Measurements from ENCODE around the gene PAPSS1.
"Not testable (repeated sequence)": the region's sequence is repeated elsewhere in the genome, so short reads cannot be mapped to it uniquely, and the experiment has no call there.

Gene PAPSS1

DNA sequence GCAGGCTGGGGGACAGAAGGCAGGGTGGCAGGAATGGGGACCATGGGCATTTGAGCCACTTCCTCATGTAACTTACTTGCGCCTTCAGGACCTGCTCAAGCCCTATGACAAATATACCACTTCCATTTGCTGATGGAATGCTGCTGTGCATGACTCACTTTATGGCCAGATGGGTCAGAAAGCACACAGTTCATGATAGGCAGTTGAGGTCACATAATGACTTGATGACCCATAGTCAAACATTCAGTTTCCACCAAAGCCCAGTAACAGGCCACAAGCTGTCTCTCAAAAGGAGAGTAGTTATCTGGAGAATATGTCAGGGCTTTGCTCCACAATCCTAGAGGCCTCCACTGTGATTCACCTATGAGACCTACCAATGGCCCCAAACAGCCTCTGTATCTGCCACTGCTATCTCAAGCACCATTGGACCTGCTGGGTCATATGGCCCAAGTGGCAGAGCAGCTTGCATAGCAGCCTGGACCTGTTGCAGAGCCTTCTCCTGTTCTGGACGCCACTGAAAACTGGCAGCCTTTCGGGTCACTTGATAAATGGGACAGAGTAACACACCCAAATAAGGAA, 5.3 kb upstream of the PAPSS1 start:
- no peak for DNase-seq

DNA sequence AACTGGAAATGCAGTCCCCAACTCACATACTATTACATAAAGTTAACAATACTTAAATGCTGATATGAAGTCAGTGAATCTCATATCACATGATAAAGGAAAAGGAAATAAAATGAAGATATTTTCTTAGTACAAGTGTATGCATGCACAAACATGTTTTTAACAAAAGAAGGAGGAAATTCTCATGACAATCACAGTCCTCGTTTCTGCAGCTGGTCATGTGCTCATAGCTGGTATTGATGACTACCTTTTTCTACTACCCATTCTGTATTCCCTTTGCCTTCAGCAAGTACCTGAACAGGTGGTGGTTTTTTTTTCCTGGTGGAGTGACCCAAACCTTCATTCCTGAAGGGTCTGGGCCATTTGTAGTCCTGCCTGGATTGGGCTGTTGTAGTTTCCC, 3.3 kb upstream of the PAPSS1 start:
- DNase-seq: not testable (repeated sequence)

DNA sequence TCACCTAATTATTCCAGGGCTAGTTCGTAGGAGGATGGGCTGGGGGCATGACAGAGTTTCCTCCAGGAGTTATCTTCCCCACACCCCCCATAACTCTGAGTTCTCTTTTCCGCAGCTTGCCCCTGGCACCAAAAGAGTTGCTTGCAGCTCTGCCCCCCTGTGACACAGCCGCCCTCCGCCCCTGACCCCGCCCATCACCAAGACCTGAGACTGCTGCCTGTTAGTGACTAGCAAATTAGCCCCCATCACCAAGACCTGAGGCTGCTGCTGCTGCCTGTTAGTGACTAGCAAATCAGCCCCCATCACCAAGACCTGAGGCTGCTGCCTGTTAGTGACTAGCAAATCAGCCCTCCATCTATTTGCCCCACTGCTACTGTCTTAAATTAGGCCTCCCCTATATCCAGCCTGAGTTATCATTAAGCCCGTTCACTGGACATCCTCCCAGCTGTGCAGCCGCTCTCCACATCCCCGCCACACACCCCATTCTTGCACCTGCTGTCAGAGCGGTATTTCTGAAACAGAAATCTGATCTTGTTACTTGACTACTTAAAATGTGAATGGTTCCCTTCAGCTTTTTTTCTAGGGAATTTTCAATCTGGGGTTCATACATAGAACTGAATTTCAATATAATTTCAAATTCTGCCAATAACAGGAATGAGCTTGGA, 1.5 kb upstream of the PAPSS1 start:
- peak; percentile 72 for DNase-seq

- no peak for DNase-seq
These were observed 670 bp downstream of the PAPSS1 start for GRCh38 chr4:107719207-107719921.

GRCh38 chr4:107718351-107718965, 1.6 kb downstream of the PAPSS1 start:
- no peak for DNase-seq

- no peak for DNase-seq
These were observed 5.8 kb downstream of the PAPSS1 start for GRCh38 chr4:107714256-107714655.

GRCh38 chr4:107712236-107712635, 7.8 kb downstream of the PAPSS1 start:
- no peak for DNase-seq

DNA sequence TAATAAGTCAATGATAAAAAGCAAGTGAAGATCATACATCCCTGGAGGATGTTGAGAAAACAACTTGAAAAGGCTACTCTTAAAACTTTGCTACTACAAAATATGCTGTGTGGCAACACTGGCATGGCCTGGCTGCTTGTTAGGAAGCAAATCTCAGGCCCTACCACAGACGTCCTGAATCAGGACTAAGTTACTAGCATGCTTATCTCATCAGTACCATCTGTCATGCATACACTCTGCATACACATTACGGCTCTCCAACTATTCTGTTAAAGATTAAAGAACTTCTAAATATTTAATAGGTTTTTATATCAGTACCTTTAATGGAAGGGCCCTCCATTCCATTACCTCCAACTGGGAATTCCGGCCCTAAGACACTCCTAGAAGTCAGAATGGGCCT, 8.2 kb downstream of the PAPSS1 start:
- no peak for DNase-seq

- no peak for DNase-seq
These were observed 9.3 kb downstream of the PAPSS1 start for GRCh38 chr4:107710493-107711459.

- DNase-seq: no peak
These were observed 10.1 kb downstream of the PAPSS1 start for GRCh38 chr4:107709916-107710315.

GRCh38 chr4:107708225-107708624, 11.8 kb downstream of the PAPSS1 start:
- no peak for DNase-seq

GRCh38 chr4:107705742-107706556, 14.1 kb downstream of the PAPSS1 start:
- DNase-seq: no peak

GRCh38 chr4:107701565-107701964, 18.5 kb downstream of the PAPSS1 start:
- DNase-seq: no peak

DNA sequence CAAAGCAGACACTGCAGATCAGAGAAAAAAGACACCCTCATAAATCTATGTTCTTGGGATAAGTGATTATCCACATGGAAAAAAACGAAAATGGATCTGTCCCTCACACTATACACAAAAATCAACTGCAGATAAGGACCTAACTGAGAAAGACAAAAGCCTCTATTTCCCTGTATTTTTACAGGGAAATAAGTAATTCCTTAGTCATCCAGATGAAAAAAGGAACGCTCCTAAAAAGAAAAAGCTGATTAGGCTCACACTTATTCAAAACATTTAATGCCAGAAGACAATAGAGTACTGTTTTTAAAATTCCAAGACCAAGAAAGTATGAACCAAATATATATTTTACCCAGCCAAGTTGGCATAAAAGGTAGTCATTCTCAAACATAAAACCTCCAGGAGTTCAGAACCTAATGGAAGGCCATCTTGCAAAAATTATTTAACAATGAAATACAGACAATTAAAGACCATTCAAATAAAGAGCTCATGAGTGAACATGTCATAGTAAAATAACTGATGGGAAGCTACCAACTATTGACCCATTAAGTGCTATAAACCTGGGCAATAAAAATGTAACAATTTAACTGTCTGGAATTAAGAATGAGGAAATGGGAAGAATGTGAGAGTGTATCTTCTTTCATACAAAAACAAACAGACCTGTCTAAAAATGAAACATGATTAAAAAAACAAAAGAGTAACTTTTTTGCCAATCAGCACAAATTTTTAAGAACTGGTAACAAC, 20.4 kb downstream of the PAPSS1 start:
- DNase-seq: no peak

DNA sequence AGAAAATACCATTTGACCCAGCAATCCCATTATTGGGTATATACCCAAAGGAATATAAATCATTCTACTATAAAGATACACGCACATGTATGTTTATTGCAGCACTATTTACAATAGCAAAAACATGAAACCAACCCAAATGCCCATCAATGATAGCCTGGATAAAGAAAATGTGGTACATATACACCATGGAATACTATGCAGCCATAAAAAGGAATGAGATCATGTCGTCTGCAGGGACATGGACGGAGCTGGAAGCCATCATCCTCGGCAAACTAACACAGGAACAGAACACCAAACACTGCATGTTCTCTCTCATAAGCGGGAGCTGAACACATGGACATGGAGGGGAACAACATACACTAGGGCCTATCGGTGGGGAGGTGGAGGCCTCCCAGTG, 23.8 kb downstream of the PAPSS1 start:
- not testable (repeated sequence) for DNase-seq

- DNase-seq: no peak
These were observed 26.9 kb downstream of the PAPSS1 start for GRCh38 chr4:107693132-107693531.

GRCh38 chr4:107692202-107692601, 27.8 kb downstream of the PAPSS1 start:
- DNase-seq: no peak

GRCh38 chr4:107691378-107691777, 28.7 kb downstream of the PAPSS1 start:
- DNase-seq: no peak

GRCh38 chr4:107689912-107690587, 30.0 kb downstream of the PAPSS1 start:
- no peak for DNase-seq

- DNase-seq: no peak
These were observed 31.6 kb downstream of the PAPSS1 start for GRCh38 chr4:107688421-107688820.

Measured in activated CD8-positive, alpha-beta memory T cell treated with anti-CD3 and anti-CD28 coated beads, Interleukin-2, amount 50 U/mL, for 48 hours (primary cell).